ENCODE data around the gene DPF3. TPM values are rescaled to one million over a fixed set of nuclear protein-coding genes. Genes with fewer than 3 reads are reported as not detected.

The DPF3 gene
- total and polyA plus RNA-seq, 9 of the 15 experiments (the other 6 are each of a cell fraction or from before 2014, with no cell fraction given) = 0.21 to 4.9 (median 1.2) TPM

DNA sequence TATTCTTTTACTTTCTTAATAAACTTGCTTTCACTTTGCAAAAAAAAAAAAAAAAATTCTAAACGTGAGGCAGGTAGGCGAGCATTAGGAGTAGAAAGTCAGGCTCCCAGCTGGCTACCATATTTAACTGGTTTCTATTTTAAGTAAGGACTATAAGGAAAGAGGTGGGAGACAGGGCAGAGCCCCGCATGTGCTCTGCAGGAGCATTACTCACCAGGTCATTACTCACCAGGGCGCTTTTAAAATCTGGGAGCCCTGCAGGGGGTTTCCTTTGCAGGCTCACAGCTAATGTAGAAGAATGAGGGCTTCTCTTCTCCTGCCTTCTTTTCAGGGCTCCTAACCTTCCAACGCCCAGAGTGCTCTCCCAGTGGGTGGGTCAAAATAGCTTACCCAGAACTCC is 14.0 kb upstream of the DPF3 start (continued):
- TF ChIP-seq, protein P1, sequence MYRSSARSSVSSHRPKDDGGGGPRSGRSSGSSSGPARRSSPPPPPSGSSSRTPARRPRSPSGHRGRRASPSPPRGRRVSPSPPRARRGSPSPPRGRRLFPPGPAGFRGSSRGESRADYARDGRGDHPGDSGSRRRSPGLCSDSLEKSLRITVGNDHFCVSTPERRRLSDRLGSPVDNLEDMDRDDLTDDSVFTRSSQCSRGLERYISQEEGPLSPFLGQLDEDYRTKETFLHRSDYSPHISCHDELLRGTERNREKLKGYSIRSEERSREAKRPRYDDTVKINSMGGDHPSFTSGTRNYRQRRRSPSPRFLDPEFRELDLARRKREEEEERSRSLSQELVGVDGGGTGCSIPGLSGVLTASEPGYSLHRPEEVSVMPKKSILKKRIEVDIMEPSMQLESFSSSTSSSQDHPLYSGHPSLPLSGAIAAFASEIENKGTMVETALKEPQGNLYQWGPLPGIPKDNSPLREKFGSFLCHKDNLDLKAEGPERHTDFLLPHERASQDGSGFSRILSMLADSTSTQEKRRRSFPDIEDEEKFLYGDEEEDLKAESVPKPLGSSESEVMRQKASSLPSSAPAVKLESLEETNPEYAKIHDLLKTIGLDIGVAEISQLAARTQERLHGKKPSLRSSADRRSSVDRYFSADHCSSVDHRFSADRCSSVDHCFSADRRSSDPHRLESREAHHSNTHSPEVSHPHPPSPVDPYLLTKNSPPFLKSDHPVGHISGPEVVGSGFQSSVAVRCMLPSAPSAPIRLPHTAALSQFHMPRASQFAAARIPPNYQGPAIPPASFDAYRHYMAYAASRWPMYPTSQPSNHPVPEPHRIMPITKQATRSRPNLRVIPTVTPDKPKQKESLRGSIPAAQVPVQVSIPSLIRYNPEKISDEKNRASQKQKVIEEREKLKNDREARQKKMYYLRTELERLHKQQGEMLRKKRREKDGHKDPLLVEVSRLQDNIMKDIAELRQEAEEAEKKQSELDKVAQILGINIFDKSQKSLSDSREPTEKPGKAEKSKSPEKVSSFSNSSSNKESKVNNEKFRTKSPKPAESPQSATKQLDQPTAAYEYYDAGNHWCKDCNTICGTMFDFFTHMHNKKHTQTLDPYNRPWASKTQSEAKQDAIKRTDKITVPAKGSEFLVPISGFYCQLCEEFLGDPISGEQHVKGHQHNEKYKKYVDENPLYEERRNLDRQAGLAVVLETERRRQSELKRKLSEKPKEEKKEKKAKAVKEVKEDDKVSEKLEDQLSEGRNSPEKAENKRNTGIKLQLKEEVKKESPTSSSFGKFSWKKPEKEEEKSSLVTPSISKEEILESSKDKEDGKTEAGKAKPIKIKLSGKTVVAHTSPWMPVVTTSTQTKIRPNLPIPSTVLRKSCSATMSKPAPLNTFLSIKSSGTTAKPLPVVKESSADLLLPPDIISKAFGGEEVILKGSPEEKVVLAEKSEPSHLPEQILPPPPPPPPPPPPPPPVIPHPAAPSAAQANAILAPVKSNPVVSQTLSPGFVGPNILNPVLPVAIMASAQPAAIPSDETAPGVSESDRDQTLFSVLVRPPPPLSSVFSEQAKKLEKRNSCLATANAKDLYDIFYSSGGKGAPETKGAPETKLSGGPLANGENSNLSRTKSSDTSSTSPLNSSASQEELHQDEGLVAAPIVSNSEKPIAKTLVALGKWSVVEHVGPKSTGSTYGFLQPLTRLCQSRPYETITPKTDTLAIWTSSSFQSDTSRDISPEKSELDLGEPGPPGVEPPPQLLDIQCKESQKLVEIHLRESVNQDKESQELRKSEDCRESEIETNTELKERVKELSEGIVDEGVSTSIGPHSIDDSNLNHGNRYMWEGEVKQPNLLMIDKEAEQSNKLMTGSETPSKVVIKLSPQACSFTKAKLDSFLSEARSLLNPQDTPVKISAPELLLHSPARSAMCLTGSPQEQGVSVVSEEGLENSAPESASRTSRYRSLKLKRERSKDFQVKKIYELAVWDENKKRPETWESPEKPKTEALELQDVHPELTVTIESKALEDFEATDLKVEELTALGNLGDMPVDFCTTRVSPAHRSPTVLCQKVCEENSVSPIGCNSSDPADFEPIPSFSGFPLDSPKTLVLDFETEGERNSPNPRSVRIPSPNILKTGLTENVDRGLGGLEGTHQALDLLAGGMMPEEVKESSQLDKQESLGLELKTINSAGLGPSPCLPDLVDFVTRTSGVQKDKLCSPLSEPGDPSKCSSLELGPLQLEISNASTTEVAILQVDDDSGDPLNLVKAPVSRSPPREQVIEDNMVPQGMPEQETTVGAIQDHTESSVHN (IDR thresholded peaks at IDR 0.05; ENCODE audit: borderline replicate concordance in 1 of 2, low read depth in 1 of 2) = no peak
- TF ChIP-seq, protein P2, sequence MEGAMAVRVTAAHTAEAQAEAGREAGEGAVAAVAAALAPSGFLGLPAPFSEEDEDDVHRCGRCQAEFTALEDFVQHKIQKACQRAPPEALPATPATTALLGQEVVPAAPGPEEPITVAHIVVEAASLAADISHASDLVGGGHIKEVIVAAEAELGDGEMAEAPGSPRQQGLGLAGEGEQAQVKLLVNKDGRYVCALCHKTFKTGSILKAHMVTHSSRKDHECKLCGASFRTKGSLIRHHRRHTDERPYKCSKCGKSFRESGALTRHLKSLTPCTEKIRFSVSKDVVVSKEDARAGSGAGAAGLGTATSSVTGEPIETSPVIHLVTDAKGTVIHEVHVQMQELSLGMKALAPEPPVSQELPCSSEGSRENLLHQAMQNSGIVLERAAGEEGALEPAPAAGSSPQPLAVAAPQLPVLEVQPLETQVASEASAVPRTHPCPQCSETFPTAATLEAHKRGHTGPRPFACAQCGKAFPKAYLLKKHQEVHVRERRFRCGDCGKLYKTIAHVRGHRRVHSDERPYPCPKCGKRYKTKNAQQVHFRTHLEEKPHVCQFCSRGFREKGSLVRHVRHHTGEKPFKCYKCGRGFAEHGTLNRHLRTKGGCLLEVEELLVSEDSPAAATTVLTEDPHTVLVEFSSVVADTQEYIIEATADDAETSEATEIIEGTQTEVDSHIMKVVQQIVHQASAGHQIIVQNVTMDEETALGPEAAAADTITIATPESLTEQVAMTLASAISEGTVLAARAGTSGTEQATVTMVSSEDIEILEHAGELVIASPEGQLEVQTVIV (CRISPR knock-in tag; IDR thresholded peaks at IDR 0.05; ENCODE audit: borderline replicate concordance) = no peak
- TF ChIP-seq, protein P3, sequence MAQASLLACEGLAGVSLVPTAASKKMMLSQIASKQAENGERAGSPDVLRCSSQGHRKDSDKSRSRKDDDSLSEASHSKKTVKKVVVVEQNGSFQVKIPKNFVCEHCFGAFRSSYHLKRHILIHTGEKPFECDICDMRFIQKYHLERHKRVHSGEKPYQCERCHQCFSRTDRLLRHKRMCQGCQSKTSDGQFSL (CRISPR knock-in tag; IDR thresholded peaks at IDR 0.05) = no peak
- TF ChIP-seq, protein P3 (tag; IDR thresholded peaks at IDR 0.05) = no peak
- TF ChIP-seq, protein P4, sequence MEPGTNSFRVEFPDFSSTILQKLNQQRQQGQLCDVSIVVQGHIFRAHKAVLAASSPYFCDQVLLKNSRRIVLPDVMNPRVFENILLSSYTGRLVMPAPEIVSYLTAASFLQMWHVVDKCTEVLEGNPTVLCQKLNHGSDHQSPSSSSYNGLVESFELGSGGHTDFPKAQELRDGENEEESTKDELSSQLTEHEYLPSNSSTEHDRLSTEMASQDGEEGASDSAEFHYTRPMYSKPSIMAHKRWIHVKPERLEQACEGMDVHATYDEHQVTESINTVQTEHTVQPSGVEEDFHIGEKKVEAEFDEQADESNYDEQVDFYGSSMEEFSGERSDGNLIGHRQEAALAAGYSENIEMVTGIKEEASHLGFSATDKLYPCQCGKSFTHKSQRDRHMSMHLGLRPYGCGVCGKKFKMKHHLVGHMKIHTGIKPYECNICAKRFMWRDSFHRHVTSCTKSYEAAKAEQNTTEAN (CRISPR knock-in tag; IDR thresholded peaks at IDR 0.05) = no peak
- TF ChIP-seq, protein P5, sequence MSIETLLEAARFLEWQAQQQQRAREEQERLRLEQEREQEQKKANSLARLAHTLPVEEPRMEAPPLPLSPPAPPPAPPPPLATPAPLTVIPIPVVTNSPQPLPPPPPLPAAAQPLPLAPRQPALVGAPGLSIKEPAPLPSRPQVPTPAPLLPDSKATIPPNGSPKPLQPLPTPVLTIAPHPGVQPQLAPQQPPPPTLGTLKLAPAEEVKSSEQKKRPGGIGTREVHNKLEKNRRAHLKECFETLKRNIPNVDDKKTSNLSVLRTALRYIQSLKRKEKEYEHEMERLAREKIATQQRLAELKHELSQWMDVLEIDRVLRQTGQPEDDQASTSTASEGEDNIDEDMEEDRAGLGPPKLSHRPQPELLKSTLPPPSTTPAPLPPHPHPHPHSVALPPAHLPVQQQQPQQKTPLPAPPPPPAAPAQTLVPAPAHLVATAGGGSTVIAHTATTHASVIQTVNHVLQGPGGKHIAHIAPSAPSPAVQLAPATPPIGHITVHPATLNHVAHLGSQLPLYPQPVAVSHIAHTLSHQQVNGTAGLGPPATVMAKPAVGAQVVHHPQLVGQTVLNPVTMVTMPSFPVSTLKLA (conservative IDR thresholded peaks at IDR 0.05) = peak; percentile 9 to 39; a peak in 1 of 4 replicates
- TF ChIP-seq RBBP5 (IDR thresholded peaks at IDR 0.05; ENCODE audit: borderline replicate concordance, insufficient read depth, low read length, poor library complexity, severe bottlenecking) (no peak), ZNF253 (CRISPR knock-in tag; conservative IDR thresholded peaks at IDR 0.05) (no peak)
- TF ChIP-seq, protein P6, sequence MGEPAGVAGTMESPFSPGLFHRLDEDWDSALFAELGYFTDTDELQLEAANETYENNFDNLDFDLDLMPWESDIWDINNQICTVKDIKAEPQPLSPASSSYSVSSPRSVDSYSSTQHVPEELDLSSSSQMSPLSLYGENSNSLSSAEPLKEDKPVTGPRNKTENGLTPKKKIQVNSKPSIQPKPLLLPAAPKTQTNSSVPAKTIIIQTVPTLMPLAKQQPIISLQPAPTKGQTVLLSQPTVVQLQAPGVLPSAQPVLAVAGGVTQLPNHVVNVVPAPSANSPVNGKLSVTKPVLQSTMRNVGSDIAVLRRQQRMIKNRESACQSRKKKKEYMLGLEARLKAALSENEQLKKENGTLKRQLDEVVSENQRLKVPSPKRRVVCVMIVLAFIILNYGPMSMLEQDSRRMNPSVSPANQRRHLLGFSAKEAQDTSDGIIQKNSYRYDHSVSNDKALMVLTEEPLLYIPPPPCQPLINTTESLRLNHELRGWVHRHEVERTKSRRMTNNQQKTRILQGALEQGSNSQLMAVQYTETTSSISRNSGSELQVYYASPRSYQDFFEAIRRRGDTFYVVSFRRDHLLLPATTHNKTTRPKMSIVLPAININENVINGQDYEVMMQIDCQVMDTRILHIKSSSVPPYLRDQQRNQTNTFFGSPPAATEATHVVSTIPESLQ (CRISPR knock-in tag; IDR thresholded peaks at IDR 0.05) = no peak

Data from K562 (cell line).